ENCODE measurements around the gene NCEH1. TPM values are rescaled to one million over a fixed set of nuclear protein-coding genes. Genes with fewer than 3 reads are reported as not detected.
A peak's percentile ranks its signal among the peaks of the same experiment; 100 is the strongest.

The NCEH1 gene
- total and polyA plus RNA-seq, 2 of the 13 experiments (the other 11 are each of a cell fraction or from before 2014, with no cell fraction given) = 12.9 to 21.4 TPM

GRCh38 chr3:172617013-172617706 is 93.7 kb downstream of the NCEH1 start (continued):
- TF ChIP-seq, protein P1, sequence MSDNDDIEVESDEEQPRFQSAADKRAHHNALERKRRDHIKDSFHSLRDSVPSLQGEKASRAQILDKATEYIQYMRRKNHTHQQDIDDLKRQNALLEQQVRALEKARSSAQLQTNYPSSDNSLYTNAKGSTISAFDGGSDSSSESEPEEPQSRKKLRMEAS (IDR thresholded peaks at IDR 0.05) = peak; percentile 48; the same call in 1 of the 2 replicates
- TF ChIP-seq SALL1 (CRISPR knock-in tag; IDR thresholded peaks at IDR 0.05) (0 out of 2 replicates have a peak, but pooled peaks have one; percentile 18), ZSCAN12 (CRISPR knock-in tag; IDR thresholded peaks at IDR 0.05) (no peak), HCFC1 (IDR thresholded peaks at IDR 0.05; ENCODE audit: low read depth, low read length) (no peak), ZMYM2 (CRISPR knock-in tag; IDR thresholded peaks at IDR 0.05) (0 out of 2 replicates have a peak, but pooled peaks have one; percentile 28), ZNF660 (CRISPR knock-in tag; IDR thresholded peaks at IDR 0.05; ENCODE audit: borderline replicate concordance, low read depth) (no peak), HHEX (CRISPR knock-in tag; IDR thresholded peaks at IDR 0.05) (no peak), NCOA1 (CRISPR knock-in tag; IDR thresholded peaks at IDR 0.05) (no peak), ZNF501 (CRISPR knock-in tag; IDR thresholded peaks at IDR 0.05) (peak; percentile 20; the same call in 1 of the 2 replicates)
- TF ChIP-seq, protein P2, sequence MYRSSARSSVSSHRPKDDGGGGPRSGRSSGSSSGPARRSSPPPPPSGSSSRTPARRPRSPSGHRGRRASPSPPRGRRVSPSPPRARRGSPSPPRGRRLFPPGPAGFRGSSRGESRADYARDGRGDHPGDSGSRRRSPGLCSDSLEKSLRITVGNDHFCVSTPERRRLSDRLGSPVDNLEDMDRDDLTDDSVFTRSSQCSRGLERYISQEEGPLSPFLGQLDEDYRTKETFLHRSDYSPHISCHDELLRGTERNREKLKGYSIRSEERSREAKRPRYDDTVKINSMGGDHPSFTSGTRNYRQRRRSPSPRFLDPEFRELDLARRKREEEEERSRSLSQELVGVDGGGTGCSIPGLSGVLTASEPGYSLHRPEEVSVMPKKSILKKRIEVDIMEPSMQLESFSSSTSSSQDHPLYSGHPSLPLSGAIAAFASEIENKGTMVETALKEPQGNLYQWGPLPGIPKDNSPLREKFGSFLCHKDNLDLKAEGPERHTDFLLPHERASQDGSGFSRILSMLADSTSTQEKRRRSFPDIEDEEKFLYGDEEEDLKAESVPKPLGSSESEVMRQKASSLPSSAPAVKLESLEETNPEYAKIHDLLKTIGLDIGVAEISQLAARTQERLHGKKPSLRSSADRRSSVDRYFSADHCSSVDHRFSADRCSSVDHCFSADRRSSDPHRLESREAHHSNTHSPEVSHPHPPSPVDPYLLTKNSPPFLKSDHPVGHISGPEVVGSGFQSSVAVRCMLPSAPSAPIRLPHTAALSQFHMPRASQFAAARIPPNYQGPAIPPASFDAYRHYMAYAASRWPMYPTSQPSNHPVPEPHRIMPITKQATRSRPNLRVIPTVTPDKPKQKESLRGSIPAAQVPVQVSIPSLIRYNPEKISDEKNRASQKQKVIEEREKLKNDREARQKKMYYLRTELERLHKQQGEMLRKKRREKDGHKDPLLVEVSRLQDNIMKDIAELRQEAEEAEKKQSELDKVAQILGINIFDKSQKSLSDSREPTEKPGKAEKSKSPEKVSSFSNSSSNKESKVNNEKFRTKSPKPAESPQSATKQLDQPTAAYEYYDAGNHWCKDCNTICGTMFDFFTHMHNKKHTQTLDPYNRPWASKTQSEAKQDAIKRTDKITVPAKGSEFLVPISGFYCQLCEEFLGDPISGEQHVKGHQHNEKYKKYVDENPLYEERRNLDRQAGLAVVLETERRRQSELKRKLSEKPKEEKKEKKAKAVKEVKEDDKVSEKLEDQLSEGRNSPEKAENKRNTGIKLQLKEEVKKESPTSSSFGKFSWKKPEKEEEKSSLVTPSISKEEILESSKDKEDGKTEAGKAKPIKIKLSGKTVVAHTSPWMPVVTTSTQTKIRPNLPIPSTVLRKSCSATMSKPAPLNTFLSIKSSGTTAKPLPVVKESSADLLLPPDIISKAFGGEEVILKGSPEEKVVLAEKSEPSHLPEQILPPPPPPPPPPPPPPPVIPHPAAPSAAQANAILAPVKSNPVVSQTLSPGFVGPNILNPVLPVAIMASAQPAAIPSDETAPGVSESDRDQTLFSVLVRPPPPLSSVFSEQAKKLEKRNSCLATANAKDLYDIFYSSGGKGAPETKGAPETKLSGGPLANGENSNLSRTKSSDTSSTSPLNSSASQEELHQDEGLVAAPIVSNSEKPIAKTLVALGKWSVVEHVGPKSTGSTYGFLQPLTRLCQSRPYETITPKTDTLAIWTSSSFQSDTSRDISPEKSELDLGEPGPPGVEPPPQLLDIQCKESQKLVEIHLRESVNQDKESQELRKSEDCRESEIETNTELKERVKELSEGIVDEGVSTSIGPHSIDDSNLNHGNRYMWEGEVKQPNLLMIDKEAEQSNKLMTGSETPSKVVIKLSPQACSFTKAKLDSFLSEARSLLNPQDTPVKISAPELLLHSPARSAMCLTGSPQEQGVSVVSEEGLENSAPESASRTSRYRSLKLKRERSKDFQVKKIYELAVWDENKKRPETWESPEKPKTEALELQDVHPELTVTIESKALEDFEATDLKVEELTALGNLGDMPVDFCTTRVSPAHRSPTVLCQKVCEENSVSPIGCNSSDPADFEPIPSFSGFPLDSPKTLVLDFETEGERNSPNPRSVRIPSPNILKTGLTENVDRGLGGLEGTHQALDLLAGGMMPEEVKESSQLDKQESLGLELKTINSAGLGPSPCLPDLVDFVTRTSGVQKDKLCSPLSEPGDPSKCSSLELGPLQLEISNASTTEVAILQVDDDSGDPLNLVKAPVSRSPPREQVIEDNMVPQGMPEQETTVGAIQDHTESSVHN (CRISPR knock-in tag; IDR thresholded peaks at IDR 0.05) = no peak
- TF ChIP-seq, protein P3, sequence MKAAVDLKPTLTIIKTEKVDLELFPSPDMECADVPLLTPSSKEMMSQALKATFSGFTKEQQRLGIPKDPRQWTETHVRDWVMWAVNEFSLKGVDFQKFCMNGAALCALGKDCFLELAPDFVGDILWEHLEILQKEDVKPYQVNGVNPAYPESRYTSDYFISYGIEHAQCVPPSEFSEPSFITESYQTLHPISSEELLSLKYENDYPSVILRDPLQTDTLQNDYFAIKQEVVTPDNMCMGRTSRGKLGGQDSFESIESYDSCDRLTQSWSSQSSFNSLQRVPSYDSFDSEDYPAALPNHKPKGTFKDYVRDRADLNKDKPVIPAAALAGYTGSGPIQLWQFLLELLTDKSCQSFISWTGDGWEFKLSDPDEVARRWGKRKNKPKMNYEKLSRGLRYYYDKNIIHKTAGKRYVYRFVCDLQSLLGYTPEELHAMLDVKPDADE (CRISPR knock-in tag; IDR thresholded peaks at IDR 0.05) = no peak
- TF ChIP-seq, protein P4, sequence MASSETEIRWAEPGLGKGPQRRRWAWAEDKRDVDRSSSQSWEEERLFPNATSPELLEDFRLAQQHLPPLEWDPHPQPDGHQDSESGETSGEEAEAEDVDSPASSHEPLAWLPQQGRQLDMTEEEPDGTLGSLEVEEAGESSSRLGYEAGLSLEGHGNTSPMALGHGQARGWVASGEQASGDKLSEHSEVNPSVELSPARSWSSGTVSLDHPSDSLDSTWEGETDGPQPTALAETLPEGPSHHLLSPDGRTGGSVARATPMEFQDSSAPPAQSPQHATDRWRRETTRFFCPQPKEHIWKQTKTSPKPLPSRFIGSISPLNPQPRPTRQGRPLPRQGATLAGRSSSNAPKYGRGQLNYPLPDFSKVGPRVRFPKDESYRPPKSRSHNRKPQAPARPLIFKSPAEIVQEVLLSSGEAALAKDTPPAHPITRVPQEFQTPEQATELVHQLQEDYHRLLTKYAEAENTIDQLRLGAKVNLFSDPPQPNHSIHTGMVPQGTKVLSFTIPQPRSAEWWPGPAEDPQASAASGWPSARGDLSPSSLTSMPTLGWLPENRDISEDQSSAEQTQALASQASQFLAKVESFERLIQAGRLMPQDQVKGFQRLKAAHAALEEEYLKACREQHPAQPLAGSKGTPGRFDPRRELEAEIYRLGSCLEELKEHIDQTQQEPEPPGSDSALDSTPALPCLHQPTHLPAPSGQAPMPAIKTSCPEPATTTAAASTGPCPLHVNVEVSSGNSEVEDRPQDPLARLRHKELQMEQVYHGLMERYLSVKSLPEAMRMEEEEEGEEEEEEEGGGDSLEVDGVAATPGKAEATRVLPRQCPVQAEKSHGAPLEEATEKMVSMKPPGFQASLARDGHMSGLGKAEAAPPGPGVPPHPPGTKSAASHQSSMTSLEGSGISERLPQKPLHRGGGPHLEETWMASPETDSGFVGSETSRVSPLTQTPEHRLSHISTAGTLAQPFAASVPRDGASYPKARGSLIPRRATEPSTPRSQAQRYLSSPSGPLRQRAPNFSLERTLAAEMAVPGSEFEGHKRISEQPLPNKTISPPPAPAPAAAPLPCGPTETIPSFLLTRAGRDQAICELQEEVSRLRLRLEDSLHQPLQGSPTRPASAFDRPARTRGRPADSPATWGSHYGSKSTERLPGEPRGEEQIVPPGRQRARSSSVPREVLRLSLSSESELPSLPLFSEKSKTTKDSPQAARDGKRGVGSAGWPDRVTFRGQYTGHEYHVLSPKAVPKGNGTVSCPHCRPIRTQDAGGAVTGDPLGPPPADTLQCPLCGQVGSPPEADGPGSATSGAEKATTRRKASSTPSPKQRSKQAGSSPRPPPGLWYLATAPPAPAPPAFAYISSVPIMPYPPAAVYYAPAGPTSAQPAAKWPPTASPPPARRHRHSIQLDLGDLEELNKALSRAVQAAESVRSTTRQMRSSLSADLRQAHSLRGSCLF (CRISPR knock-in tag; IDR thresholded peaks at IDR 0.05; ENCODE audit: borderline replicate concordance) = no peak
- TF ChIP-seq, protein P5, sequence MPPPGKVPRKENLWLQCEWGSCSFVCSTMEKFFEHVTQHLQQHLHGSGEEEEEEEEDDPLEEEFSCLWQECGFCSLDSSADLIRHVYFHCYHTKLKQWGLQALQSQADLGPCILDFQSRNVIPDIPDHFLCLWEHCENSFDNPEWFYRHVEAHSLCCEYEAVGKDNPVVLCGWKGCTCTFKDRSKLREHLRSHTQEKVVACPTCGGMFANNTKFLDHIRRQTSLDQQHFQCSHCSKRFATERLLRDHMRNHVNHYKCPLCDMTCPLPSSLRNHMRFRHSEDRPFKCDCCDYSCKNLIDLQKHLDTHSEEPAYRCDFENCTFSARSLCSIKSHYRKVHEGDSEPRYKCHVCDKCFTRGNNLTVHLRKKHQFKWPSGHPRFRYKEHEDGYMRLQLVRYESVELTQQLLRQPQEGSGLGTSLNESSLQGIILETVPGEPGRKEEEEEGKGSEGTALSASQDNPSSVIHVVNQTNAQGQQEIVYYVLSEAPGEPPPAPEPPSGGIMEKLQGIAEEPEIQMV (CRISPR knock-in tag; IDR thresholded peaks at IDR 0.05; ENCODE audit: low read depth) = no peak
